ENCODE data around the gene KIF23.
"Not testable (repeated sequence)": the region's sequence is repeated elsewhere in the genome, so short reads cannot be mapped to it uniquely, and the experiment has no call there.

The KIF23 gene

DNA sequence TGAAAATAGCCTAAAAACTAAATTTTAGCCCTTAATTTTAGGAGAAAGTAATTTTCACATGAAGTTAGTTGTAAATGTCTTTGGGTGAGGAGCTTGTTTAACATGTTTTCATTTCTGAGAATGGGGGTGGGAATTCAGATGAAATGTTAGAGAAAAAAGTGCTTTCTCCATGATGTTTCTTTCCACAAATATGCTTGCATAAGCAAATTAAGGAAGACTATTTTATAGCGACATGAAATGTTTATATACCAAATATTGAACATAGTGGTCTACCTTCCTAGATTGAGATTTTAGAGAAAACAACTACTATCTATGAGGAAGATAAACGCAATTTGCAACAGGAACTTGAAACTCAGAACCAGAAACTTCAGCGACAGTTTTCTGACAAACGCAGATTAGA lies 25.5 kb downstream of the KIF23 start:
- no peak for DNase-seq (ENCODE audit: extremely low spot score)
- ChIA-PET CTCF (interaction anchor here (0.7 kb wide), 1 partner anchor 9 kb away, joined by 3 read pairs; no protein-coding TSS in a partner anchor), POLR2A (interaction anchor here (2.7 kb wide), 1 partner anchor 13 kb away, joined by 14 read pairs; the partner anchor contains the start of gene RPLP1)
- TF ChIP-seq ARNT (IDR thresholded peaks at IDR 0.05), result no peak
- no peak for TF ChIP-seq CTBP1 (IDR thresholded peaks at IDR 0.05; ENCODE audit: borderline replicate concordance)
- no peak for TF ChIP-seq FOXM1 (IDR thresholded peaks at IDR 0.05; ENCODE audit: borderline replicate concordance)
- no peak for TF ChIP-seq BHLHE40 (IDR thresholded peaks at IDR 0.05; ENCODE audit: borderline replicate concordance)
- TF ChIP-seq L3MBTL2 (conservative IDR thresholded peaks at IDR 0.05), result no peak
- no peak for TF ChIP-seq NFRKB (IDR thresholded peaks at IDR 0.05)
- TF ChIP-seq ELF4 (IDR thresholded peaks at IDR 0.05), result no peak
- no peak for TF ChIP-seq TARDBP (IDR thresholded peaks at IDR 0.05)
- TF ChIP-seq ZNF384 (IDR thresholded peaks at IDR 0.05), result no peak
- TF ChIP-seq LEF1 (IDR thresholded peaks at IDR 0.05; ENCODE audit: borderline replicate concordance), result no peak
- no peak for TF ChIP-seq FOXA1 (IDR thresholded peaks at IDR 0.05)

DNA sequence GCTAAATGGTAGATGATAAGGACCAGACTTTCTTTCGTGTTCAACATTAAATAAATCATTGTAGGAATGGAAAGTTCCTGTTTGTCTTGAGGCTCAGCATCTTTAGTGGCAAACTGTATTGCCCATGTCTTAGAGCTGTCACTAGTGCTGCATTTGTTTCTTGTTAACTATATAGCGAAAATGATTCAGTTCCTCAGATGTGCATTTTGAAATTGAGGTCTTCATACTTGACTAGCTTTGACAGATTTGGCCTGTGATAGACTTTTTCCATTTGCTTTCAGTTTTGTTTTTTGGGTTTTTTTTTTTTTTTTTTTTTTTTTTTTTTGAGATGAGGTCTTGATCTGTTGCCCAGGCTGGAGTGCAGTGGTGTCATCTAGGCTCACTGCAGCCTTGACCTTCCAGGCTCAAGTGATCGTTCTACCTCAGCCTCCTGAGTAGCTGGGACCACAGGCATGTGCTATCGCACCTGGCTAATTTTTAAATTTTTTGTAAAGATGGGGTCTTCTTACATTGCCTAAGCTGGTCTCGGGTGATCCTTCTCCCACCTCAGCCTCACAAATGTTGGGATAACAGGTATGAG lies 29.0 kb downstream of the KIF23 start:
- POLR2A ChIA-PET, result interaction anchor here (0.6 kb wide), 1 partner anchor 283 kb away, joined by 4 read pairs; the partner anchor contains the start of gene GLCE
- TF ChIP-seq TARDBP (IDR thresholded peaks at IDR 0.05) (no peak), SUZ12 (IDR thresholded peaks at IDR 0.05) (no peak), ELF4 (IDR thresholded peaks at IDR 0.05) (no peak), FOXA1 (IDR thresholded peaks at IDR 0.05) (no peak), ZNF384 (IDR thresholded peaks at IDR 0.05) (no peak), HDGF (IDR thresholded peaks at IDR 0.05; ENCODE audit: borderline replicate concordance) (no peak), BHLHE40 (IDR thresholded peaks at IDR 0.05; ENCODE audit: borderline replicate concordance) (no peak), FOXM1 (IDR thresholded peaks at IDR 0.05; ENCODE audit: borderline replicate concordance) (no peak), CTBP1 (IDR thresholded peaks at IDR 0.05; ENCODE audit: borderline replicate concordance) (no peak), FOXK2 (IDR thresholded peaks at IDR 0.05) (no peak), NFRKB (IDR thresholded peaks at IDR 0.05) (no peak), SP1 (IDR thresholded peaks at IDR 0.05) (no peak)
- TF ChIP-seq, protein P1, sequence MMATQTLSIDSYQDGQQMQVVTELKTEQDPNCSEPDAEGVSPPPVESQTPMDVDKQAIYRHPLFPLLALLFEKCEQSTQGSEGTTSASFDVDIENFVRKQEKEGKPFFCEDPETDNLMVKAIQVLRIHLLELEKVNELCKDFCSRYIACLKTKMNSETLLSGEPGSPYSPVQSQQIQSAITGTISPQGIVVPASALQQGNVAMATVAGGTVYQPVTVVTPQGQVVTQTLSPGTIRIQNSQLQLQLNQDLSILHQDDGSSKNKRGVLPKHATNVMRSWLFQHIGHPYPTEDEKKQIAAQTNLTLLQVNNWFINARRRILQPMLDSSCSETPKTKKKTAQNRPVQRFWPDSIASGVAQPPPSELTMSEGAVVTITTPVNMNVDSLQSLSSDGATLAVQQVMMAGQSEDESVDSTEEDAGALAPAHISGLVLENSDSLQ (IDR thresholded peaks at IDR 0.05), result no peak
- DNase-seq (ENCODE audit: extremely low spot score), result no peak
- CTCF ChIA-PET, result interaction anchor here (0.6 kb wide), 1 partner anchor 185 kb away, joined by 3 read pairs; no protein-coding TSS in a partner anchor

DNA sequence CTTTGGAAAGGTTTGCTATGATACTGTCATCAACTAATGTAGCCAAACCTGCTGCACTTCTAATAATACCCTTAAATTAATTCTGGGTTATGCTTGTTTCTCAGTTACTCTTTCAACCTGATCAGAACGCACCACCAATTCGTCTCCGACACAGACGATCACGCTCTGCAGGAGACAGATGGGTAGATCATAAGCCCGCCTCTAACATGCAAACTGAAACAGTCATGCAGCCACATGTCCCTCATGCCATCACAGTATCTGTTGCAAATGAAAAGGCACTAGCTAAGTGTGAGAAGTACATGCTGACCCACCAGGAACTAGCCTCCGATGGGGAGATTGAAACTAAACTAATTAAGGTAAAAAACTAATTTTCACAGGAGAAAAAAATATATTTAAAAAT lies 30.5 kb downstream of the KIF23 start:
- ChIA-PET CTCF (no interaction called here), POLR2A (no interaction called here)
- no peak for TF ChIP-seq BHLHE40 (IDR thresholded peaks at IDR 0.05; ENCODE audit: borderline replicate concordance)
- no peak for TF ChIP-seq L3MBTL2 (conservative IDR thresholded peaks at IDR 0.05)
- no peak for TF ChIP-seq HDGF (IDR thresholded peaks at IDR 0.05; ENCODE audit: borderline replicate concordance)
- no peak for TF ChIP-seq SP1 (IDR thresholded peaks at IDR 0.05)
- no peak for TF ChIP-seq ARNT (IDR thresholded peaks at IDR 0.05)
- TF ChIP-seq FOXA1 (IDR thresholded peaks at IDR 0.05), result no peak
- TF ChIP-seq FOXK2 (IDR thresholded peaks at IDR 0.05), result no peak
- TF ChIP-seq SUZ12 (IDR thresholded peaks at IDR 0.05), result no peak
- TF ChIP-seq FOXM1 (IDR thresholded peaks at IDR 0.05; ENCODE audit: borderline replicate concordance), result no peak
- no peak for TF ChIP-seq ZNF384 (IDR thresholded peaks at IDR 0.05)
- TF ChIP-seq CTBP1 (IDR thresholded peaks at IDR 0.05; ENCODE audit: borderline replicate concordance), result no peak
- no peak for TF ChIP-seq ELF4 (IDR thresholded peaks at IDR 0.05)
- TF ChIP-seq NFRKB (IDR thresholded peaks at IDR 0.05), result no peak
- TF ChIP-seq, protein P1 (IDR thresholded peaks at IDR 0.05), result no peak
- TF ChIP-seq TARDBP (IDR thresholded peaks at IDR 0.05), result no peak
- no peak for TF ChIP-seq LEF1 (IDR thresholded peaks at IDR 0.05; ENCODE audit: borderline replicate concordance)
- no peak for DNase-seq (ENCODE audit: extremely low spot score)

DNA sequence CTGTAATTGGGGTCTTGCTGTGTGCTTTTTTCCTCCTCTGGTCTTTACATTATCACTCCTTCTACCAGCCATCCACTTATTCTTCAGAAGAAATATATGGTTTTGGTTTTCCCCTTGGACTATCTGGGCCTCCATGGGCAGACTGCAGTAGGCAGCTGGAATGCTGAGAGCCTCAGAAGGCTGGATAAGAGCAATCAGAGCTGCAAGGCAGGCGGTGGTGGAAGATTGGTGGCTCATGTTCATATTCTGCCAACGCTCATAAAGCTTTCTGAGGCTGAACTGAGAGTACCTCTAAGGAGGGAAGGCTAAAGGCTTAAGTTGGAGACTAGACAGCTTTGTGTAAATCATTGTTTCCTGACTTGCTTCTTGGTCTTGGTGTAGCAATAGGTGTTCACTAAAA lies 32.8 kb downstream of the KIF23 start:
- POLR2A ChIA-PET, result interaction anchor here (0.9 to 1.2 kb wide), 2 partner anchors 15 to 16 kb away, joined by 3 read pairs; no protein-coding TSS in a partner anchor
- CTCF ChIA-PET, result interaction anchor here (0.6 kb wide), 1 partner anchor 16 kb away, joined by 3 read pairs; no protein-coding TSS in a partner anchor
- TF ChIP-seq, protein P1 (IDR thresholded peaks at IDR 0.05), result no peak
- TF ChIP-seq LEF1 (IDR thresholded peaks at IDR 0.05; ENCODE audit: borderline replicate concordance), result no peak
- TF ChIP-seq NFRKB (IDR thresholded peaks at IDR 0.05), result no peak
- no peak for TF ChIP-seq FOXK2 (IDR thresholded peaks at IDR 0.05)
- no peak for TF ChIP-seq L3MBTL2 (conservative IDR thresholded peaks at IDR 0.05)
- TF ChIP-seq CTBP1 (IDR thresholded peaks at IDR 0.05; ENCODE audit: borderline replicate concordance), result no peak
- no peak for TF ChIP-seq ZNF384 (IDR thresholded peaks at IDR 0.05)
- no peak for TF ChIP-seq ELF4 (IDR thresholded peaks at IDR 0.05)
- TF ChIP-seq FOXA1 (IDR thresholded peaks at IDR 0.05), result no peak
- no peak for TF ChIP-seq BHLHE40 (IDR thresholded peaks at IDR 0.05; ENCODE audit: borderline replicate concordance)
- TF ChIP-seq FOXM1 (IDR thresholded peaks at IDR 0.05; ENCODE audit: borderline replicate concordance), result no peak
- no peak for TF ChIP-seq ARNT (IDR thresholded peaks at IDR 0.05)
- TF ChIP-seq SP1 (IDR thresholded peaks at IDR 0.05), result no peak
- no peak for TF ChIP-seq TARDBP (IDR thresholded peaks at IDR 0.05)
- TF ChIP-seq HDGF (IDR thresholded peaks at IDR 0.05; ENCODE audit: borderline replicate concordance), result no peak
- TF ChIP-seq SUZ12 (IDR thresholded peaks at IDR 0.05), result no peak
- no peak for DNase-seq (ENCODE audit: extremely low spot score)

DNA sequence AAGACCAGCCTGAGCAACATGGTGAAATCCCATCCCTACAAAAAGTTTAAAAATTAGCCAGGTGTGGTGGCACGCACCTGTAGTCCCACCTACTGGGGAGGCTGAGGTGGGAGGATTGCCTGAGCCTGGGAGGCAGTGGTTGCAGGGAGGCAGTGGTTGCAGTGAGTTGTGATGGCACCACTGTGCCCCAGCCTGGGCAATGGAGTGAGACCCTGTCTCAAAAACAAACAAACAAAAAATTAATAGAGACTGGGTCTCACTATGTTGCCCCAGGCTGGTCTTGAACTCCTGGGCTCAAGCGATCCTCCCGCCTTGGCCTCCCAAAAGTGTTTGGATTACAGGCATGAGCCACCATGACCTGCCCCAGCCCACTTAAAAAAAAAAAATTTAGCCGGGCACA lies 36.1 kb downstream of the KIF23 start:
- CTCF ChIA-PET; DNase-seq (ENCODE audit: extremely low spot score): not testable (repeated sequence)
- POLR2A ChIA-PET, result interaction anchor here (0.8 to 4.6 kb wide), 2 partner anchors 12 to 35 kb away, joined by 4 to 116 read pairs; no protein-coding TSS in a partner anchor
